ENCODE data around the gene ETV5. TPM values are rescaled to one million over a fixed set of nuclear protein-coding genes. Genes with fewer than 3 reads are reported as not detected.
A peak's percentile ranks its signal among the peaks of the same experiment; 100 is the strongest.

Gene ETV5
- total RNA-seq, result 16.8 TPM

DNA sequence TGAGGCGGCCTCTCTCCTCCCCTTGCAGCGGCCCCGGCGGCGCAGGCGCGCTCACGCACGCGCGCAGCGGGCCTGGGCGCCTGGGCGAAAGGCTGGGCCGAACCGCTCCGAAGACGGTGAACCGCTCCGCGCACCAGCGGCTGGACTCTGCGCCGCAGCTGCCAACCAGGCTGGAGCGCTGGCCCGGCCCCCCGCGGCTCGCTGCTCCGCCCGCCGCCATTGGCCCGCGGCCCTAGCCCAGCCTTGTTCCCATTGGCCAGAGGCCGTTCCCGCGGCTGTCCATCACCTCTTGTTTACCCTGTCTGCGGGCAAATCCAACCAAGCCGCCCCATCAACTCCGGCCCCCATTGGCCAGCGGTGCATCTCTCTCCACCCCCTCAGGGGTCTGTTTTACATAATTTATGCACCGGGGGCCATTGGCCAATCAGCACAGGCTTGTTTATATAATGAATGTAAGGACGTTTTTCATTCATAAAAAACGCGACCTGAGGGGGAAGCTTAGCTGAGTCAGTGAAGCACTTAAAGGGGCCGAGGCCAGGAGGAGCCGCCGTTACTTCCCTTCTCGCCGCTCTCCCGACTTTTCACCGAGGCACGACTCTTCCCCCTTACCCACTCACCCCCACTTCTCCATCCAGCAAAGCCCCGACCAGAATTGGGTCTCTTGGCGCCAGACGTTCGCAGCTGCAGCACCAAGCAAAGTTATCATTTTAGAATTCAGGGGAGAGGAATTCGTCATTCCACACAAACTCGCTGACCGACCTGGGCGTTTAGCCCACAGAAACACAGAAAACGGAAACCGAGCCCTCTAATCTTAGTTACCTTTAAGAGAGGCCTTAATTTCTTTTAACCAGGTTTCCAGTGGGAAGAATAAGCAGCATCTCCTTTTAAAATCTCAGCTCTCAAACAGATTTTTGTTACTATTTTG lies at the start of gene ETV5:
Gene ETV5, minus strand, starts transcription at position 149 of the 925 bp plus-strand sequence. CDS start 3,221 bp downstream, outside the sequence.
- peak; percentile 99 for DNase-seq

DNA sequence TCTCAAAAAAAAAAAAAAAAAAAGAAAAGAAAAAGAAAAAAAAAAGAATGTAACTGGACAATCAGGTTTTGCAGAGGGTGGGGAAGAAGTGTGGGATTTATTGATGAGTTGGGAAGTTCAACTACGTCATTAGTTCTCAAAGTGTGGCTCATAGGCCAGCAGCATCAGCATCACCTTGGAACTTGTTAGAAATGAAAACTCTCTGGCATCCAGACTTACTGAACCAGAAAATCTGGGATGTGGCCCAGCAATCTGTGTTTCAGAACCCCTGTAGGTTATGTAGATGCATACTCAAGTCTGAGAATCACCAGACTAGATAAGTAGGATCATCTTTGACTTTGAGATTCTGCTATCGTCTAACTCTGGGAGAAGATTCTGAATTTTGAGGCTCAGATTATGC lies 45.8 kb upstream of the ETV5 start:
- no peak for DNase-seq

DNA sequence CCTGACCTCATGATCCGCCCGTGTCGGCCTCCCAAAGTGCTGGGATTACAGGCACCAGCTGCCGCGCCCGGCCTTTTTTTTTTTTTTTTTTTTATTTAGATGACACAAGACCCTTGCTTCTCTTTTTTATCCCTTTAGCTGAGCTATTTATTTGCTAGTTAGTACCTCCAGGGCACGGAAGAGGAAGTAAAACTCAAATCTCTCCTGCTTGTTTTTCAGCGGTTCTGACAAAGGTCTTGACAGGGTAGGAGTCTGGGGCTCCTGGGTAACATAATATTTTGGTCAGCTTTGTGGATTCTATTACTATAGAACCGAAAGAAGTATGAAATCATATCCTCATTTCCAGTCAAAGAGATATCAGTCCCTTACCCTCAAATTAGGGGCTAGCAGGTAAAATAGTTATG lies 44.0 kb upstream of the ETV5 start:
- DNase-seq, result no peak

DNA sequence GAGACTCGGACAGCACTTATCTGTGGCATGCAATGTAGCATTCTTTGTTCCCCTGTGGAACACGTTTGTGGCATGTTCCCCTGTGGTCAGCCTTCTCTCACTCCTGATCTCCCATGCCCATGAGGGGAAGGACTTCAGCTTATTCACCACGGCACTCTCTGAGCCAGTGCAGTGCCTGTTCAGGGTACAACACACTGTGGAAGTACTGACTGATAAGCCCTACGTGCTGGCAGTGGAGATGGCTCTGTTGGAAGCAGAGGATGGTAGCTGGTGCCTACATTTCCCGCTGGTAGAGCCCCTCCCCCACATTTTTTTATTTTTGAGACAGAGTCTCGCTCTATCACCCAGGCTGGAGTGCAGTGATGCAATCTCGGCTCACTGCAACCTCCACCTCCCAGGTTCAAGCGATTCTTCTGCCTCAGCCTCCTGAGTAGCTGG lies 43.5 kb upstream of the ETV5 start:
- DNase-seq, result no peak

DNA sequence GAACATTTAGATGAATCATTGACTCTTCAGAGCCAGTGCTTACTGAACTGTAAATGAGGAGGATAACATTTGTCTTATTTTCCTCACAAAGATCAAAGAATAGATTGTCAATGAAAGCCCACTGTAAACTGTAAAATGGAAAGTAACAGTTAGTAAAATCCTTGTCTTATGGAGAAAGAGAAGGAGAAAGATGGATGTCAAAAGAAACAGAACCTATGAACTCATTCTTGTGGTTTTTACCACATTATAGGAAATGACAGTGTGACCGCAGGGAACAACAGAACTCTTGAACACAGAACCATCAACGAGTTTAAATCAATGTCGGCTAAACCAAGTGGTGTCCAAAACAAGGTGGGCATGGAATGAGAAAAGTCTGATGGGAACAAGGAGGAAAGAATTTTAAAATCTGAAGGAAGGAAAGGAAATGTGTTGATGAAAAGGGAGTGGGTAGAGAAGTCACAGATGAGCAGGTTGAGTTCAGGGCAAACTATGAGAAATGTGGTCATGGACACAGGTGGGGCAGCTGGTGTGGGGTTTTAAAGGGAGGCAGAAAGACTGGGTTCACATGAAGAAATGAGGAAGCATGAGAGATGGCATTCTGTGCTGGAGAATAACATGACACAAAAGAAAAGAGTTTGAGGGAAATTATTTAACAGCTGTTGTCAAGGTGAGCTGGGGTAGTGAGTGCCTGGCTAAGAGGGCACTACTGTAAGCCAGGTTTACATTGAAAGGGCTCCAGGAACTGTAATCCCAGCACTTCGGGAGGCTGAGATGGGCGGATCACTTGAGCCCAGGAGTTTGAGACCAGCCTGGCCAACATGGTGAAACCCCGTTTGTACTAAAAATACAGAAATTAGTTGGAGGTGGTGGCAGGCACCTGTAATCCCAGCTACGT lies 42.4 kb upstream of the ETV5 start:
- DNase-seq, result no peak

DNA sequence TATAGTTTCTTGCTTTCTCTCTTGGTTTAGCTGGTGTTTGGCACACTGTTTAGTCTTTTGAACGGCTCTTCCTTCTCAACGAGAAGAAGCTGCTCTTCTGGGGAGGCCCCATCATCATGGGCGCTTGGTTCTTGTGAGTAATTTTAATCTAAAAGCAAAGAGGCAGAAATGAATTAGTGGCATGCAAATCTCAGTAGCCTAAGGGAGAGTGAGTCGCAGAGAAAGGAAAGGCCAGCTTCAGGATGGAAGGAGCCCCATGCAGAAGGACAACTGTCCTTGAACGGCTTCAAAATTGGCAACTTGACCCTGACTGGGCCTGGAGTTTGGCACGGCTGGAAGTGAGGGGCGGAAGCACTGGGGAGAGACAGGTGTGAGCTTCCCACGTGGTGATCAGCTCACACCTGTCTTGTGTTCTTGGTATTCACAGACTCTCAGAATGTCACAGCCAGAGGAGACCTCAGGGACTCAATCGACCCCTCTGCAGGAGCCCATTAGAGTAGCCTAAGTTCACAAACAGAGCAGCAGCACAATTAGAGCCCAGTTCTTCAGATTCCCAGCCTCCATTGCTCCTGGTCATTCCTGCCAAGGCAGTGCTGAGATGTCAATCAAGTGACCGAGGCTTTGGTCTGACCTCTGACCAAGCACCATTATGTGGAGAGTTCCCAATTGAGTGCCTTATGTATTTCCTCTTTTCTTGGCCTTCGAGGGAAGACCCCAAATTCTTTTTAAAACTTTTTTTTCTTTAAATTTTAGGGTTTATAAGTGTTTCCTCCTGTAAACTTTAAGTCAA lies 41.3 kb upstream of the ETV5 start:
- no peak for DNase-seq

DNA sequence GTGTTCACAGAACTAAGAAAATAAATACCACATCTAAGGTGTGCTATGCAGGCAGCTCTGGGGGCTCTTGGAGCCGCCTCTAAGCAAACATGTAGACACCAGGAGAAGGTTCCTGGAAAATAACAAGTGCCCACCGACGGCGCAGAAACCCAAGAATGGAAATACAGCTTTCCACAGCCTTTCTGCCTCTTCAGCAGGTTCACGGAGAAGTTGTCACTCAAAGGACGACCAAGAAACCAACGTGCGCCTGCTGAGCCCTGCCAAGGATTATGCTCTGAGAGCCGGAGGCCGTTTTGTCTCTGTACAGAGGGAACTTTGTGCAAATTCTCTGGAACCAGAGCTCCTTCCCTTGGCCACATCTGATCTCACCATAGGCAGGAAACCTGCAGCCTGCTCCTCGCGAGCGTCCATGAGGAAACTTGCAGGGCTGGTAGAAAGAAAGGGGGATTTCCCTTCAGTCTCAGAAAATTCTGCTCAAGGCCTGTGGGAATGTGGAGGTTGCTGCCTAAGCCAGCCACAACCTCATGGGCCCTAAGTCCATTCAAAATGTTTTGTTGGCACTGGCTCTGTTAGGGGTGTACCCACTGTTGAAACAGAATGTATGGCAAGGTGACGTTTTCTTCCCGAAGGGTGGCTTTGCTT lies 40.6 kb upstream of the ETV5 start:
- no peak for DNase-seq

DNA sequence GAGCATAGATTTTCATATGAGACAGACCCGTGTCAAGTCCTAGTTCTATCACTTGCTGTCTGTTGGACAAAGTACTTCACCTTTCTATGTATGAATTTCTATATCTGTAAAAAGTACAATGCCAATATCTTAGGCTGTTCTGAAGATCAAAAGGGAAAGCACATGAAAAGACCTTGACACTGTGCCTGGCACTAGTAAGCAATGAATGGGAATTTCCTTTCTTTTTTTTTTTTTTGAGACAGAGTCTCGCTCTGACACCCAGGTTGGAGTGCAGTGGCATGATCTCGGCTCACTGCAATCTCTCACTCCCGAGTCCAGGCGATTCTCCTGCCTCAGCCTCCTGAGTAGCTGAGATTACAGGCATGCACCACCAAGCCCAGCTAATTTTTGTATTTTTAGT lies 35.4 kb upstream of the ETV5 start:
- no peak for DNase-seq

DNA sequence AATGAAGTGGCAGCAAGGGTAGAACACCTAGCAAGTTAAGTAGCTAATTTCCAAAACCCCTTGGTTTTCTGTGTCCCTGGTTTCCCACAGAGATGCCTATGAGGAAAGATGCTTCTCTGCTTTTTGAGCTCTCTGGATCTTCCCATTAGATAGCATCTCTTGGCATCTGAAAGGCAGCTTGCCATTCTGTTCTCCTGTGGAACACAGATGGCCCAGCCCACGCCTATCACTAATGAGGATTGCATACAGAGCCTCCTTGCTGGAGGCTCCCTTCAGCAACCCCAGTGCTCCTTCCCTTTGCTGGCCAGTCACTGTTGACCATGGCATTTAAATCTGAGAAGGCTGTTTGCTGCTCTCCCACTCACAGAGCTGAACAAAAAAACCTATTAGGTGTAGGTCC lies 34.4 kb upstream of the ETV5 start:
- DNase-seq, result no peak

DNA sequence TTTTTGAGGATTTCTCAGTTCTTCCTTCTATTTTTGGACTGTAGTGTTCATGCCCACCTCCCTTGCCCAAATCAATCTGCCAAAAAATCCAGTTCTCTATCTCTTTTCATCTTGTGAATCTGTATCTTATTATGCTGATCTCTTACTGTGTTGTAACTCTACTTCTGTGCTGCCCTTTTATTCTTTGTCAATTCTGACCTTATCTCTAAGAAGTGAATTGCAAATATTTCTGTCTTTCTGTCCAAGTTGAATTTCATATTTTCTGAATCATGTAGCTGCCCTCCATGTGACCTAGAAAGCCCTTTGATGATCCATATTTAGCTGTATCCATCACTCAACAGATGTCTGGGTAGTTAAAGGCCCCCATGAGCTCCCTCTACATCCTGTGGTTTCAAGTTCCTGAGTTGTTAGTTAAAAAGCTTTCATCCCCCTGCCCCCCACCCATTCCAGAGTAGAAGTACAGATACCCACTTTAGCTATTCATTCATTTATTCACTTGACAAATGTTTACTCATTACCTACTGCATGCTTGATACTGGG lies 33.6 kb upstream of the ETV5 start:
- DNase-seq, result no peak

DNA sequence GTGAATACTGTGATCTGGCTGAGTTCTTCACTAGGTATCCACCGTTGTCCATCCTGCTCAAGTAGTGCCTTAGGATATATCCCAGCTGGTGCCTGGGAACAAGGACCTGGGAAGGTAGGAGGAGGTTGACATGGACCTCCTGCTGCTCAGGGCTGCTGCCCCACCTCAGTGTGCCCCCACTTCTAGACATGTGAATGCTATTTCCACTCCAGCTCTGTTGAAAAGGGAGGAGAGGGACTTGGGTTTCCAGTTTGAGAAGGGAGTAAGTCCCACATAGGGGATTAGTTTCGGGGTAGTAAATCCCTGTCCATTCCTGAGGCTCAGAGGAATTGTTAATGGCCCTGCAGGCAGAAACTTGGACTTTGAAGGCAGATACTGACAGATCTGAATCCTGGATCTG lies 32.9 kb upstream of the ETV5 start:
- DNase-seq, result no peak

DNA sequence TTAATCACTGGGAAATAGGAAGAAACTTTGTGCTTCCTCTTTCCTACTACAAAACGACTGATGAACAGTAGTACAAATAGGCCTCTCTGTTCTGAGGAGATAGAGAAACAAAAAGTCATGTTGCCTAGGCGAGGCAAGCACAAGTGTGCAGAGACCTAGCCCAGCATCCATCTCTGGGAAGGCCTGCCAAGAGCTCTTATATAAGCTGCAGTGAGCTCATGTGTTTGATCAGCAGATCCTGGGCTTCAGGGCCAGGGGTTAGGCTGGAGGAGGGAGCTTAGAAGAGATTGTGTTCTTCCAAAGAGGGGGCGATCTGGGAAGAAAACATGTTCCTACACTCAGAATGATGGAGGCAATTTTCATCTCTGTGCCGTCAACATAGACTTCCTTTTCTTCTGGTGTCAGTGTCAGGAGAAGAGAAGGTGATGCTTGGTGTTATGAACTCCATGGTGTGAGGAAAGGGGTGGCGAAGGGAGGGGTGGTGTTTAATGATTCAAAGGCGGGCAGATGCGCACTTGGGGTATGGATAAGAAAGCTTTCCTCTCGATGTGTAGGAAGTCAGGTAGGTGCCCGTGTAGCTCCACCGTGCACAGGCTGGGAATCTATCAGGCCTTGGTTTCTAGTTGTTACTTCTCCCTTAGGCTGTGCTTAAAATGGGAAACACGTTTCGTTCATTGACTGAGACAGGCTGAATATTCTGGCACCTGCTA lies 29.5 kb upstream of the ETV5 start:
- no peak for DNase-seq

DNA sequence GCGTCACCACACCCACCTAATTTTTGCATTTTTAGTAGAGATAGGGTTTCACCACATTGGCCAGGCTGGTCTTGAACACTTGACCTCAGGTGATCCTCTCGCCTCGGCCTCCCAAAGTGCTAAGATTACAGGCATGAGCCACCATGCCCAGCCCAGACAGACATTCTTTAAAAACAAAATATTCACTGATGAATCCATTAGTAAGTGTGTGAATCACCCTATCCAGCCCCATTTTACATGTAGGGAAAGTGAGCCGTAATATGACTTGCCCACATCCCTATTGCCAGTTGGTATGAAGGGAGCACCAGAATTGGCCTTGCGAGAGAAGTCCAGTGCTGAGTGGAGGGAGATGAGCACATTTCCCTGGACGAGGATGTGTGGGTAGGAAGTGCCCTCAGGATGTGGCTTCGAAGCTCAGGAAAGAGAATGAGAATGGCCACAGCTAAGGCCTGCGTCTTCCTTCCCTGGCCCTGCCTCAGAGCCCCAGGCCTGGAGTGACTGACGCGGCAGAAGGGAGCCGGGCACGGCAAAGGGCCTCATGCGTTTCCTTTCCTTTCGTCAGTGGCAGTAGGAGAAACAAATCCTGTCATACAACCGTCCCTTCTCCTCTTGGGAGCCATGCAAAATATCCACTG lies 28.3 kb upstream of the ETV5 start:
- no peak for DNase-seq

DNA sequence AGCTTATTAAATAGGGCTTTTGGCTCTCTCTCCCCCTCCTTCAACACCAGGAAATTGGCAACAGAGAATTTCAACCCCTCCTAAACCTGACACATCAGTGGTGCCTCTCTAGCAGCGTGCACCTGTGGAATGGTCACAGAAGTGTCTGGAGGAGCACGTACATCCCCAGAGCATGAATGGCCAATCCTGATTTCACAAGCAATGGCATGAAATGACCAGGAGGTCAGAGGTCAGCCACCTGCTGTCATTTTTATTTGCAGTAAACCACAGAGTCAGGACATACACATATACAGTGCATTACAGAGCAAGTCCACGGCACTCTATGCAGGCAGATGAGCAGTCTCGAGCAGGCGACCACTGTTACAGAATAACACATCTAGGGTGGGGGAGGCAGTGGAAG lies 25.1 kb upstream of the ETV5 start:
- DNase-seq, result no peak

DNA sequence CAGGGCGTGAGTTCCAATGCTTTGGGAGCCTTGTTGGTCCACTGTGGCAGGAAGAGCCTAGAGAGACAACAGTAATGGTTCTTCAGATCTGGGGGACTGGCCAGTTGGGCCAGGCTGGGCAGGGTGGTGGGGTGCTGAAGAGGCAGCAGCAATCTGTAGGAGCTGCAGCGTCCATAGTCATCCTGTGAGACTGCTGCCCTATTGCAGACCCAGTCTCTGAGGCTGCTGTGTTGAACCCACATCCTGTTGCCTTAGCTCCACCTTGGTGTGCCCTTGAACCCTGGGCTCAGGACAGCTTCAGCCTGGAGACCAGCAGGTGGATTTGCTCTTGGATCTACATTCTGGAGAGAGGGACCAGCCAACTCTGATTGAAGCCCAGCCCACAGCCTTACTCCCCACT lies 23.6 kb upstream of the ETV5 start:
- DNase-seq, result no peak

DNA sequence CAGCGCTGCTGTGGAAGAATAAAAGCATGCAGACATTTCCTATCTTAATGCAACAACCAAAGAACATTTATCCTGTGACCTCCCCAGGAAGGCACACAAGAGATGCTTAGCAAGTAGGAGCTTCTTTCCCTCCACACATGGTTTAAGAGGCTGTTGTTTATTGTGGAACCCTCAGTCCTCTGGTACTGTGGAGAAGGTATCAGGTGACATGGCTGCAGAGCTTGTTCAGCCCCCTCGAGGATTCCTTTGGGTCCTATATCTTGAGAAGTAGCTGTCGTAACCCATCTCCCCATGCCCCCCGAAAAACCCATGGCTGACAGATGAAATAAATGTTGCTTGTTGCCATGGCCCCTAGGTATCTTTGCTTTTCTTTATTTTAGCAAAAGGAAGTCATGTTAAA lies 20.3 kb upstream of the ETV5 start:
- no peak for DNase-seq

DNA sequence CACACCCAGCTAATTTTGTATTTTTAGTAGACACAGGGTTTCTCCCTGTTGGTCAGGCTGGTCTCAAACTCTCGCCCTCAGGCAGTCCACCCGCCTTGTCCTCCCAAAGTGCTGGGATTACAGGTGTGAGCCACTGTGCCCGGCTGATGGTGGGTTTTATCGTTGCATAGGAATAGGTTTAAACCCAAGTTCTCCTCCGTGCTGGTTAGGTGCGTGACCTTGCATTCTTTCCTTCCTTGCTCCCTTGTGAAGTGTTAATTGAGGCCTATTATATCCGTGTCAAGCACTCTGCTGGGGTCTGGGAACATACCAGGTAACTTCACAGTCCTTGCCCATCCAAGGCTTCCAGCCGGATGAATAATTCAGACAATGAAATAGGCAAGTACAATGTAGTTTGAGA lies 19.3 kb upstream of the ETV5 start:
- no peak for DNase-seq

DNA sequence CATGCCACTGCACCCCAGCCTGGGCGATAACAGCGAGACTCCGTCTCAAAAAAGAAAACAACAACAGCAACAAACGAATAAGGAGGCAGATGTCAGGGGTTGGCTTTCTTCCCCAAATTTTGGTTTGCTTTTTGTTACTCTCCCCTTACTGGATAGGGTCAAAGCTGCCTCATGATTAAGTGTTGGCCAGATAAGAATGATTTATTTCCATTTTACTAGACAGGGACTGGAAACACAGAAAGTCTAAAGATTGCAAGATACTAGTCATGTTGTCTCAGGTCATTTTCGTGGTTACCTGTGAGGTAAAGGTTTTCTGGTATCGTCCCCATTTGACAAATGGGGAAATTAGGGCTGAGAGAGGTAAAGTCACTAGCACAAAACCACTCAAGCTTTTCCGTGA lies 18.6 kb upstream of the ETV5 start:
- DNase-seq, result no peak

DNA sequence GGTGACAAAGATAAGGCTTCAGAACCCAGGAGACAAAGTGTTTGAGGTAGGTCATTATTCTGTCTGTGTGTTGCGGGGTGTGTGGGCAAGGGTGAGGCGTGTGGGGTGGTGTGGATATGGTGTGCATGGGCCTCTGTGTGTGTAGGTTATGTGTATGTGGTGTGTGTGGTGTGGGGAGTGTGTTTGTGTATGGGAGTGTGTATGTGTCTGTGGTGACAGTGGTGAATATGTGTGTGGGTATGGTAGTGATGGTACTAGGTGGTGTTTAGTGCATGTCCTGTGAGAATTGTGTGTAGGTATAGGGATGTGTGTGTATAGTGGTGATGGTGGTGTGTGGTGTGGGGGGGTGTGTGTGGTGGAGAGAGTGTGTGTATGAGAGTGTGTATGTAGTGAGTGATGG lies 16.2 kb upstream of the ETV5 start:
- DNase-seq, result no peak

DNA sequence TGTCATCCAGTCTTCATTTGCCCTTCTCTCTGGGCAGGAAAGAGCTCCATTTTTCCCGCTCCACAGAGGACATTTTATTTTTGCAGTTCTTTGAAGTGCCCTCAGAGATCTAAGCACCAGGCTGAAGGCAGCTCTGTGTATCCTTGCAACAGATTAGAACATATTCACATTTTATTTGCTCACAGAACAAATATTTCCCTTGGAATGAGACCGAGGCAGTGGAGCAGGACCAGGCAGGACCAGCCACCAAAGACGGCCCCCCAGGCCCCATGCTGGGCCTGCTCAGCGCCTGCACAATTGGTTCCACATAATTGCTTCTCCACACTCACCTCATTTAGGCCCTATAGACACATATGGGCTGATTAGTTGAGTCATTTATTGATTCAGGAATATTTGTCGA lies 15.7 kb upstream of the ETV5 start:
- DNase-seq, result no peak

DNA sequence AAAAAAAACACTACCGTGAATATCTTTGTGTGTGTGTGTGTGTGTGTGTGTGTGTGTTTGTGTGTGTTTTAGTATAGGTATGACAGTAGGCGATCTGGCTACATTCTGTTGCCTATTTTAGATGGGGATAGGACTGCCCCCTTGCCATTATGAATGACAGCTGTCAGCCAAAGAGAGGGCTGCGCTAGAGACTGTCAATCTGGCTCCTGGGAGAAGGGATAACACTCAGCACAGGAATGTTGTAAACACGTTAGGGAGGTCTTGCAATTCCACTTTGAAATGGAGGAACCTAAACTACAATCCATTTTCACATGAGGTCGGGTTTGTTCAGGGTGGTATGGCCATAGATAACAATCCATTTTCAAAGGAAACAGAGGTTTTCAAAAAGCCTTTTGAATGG lies 14.1 kb upstream of the ETV5 start:
- no peak for DNase-seq

Data from skin of body (tissue), 2 donors.